ENCODE data around the gene KDM4B. TPM values are rescaled to one million over a fixed set of nuclear protein-coding genes. Genes with fewer than 3 reads are reported as not detected.
"Not testable (repeated sequence)": the region's sequence is repeated elsewhere in the genome, so short reads cannot be mapped to it uniquely, and the experiment has no call there.

KDM4B gene
- polyA plus RNA-seq, 1 donor from 2014 or later = 78.2 TPM

DNA sequence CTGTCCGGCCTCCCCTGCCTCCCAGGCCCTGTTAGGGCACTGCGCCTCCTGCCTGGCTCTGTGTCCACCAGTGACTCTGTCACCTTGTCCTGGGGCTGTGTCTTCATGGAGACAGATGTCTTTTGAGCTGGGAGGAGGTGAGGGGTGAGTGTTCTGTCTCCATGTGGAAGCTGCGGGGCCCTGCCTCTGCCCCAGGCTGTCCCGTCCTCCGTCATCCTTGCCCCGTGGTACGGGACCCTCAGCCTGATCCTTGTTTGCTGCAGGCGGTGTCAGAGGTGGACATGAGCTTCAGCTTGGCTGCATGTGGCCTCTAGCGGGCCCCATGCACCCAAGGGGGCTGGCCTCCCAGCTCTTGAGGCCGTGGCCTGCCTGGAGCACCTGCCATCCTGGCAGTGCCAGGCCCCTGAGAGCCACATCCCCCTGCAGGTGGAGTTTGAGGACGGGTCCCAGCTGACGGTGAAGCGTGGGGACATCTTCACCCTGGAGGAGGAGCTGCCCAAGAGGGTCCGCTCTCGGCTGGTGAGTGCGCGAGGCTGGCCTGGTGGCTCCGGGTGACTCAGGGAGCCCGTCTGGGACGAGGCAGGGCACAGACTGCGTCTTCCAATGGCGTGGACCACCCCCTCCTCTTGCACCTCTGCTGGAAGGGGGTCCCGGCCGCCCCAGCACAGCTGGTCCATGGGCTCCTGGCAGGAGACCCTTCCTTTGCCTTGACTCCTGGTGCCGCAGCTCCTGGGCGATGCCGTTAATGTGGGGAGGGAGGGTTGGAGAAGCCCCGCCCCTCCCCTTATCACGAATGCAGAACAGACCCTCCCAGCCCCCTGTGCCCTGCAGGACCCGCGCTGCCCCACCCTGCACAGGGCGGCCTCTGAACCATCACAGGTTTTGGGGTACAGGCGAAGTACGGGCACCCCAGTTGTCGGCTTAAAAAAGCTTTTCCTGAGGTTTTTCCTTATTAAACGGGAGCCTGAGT lies 181.3 kb downstream of the KDM4B start:
- Mint-ChIP-seq H3K4me3 (no peak overlapping the region), H3K36me3 (peaks cover 7% of the 10 kb centered on the region), H3K27me3 (no peaks in the 10 kb centered on the region), H3K27ac (peak overlapping the region in 1 of 3 donors; percentile 80), H3K4me1 (peaks cover 7 to 9% (median 8%) of the 10 kb centered on the region in 3 donors), H3K9me3 (no peaks in the 10 kb centered on the region)

GRCh38 chr19:5150902-5151741 lies 182.2 kb downstream of the KDM4B start:
- H3K27me3 Mint-ChIP-seq = no peaks in the 10 kb centered on the region
- no peaks in the 10 kb centered on the region for H3K9me3 Mint-ChIP-seq
- peaks cover 7 to 9% (median 8%) of the 10 kb centered on the region in 3 donors for H3K4me1 Mint-ChIP-seq
- H3K27ac Mint-ChIP-seq = no peak overlapping the region
- H3K4me3 Mint-ChIP-seq = no peak overlapping the region
- peaks cover 7% of the 10 kb centered on the region for H3K36me3 Mint-ChIP-seq

GRCh38 chr19:5152013-5152763 lies 183.3 kb downstream of the KDM4B start:
- peaks cover 3% of the 10 kb centered on the region for H3K36me3 Mint-ChIP-seq
- H3K4me3 Mint-ChIP-seq = no peak overlapping the region
- peak overlapping the region in 1 of 3 donors; percentile 88 for H3K27ac Mint-ChIP-seq
- peaks cover 7 to 9% (median 8%) of the 10 kb centered on the region in 3 donors for H3K4me1 Mint-ChIP-seq
- H3K27me3 Mint-ChIP-seq = no peaks in the 10 kb centered on the region
- no peaks in the 10 kb centered on the region for H3K9me3 Mint-ChIP-seq

- Mint-ChIP-seq H3K27ac (peak overlapping the region in 2 of 3 donors; percentile 81 to 88), H3K27me3 (no peaks in the 10 kb centered on the region), H3K4me1 (peaks cover 7 to 9% (median 8%) of the 10 kb centered on the region in 3 donors), H3K9me3 (peaks cover 0 to 2% (median 0%) of the 10 kb centered on the region in 3 donors), H3K4me3 (peak overlapping the region in 3 of 4 donors; percentile 48 to 59 (median 52)), H3K36me3 (peaks cover 2% of the 10 kb centered on the region)
Measured at GRCh38 chr19:5152767-5153532, 184.0 kb downstream of the KDM4B start.

DNA sequence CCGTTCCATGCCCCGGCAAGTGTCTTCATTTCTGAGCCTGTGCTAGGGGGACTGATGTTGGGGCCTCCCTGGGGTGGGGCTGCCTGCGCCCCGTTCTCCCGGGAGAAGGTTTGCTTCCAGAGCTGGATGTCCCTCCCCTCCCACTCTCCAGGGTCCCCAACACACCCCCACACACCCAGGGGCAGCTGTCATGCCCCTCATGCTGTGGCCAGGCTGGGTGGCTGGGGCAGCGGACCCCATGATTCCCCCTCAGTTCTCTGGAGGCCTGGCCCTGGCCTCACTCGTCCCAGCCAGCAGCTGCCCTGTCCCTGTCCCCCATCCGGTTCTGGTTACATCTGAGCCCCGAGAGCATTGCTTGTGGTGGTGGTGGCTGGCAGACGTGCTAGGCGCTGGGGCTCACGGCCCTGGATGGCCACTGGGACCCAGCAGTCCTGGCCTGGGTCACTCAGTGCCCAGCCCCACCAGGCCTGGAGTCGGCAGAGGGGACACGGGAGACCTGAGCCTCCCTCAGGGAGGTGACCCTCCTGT lies 184.8 kb downstream of the KDM4B start:
- Mint-ChIP-seq H3K9me3 (peaks cover 0 to 2% (median 2%) of the 10 kb centered on the region in 3 donors), H3K27ac (peak overlapping the region; percentile 51 to 88 (median 81)), H3K4me1 (peaks cover 7 to 9% (median 8%) of the 10 kb centered on the region in 3 donors), H3K4me3 (peak overlapping the region in 3 of 4 donors; percentile 48 to 59 (median 52)), H3K36me3 (peaks cover 2% of the 10 kb centered on the region), H3K27me3 (no peaks in the 10 kb centered on the region)

DNA sequence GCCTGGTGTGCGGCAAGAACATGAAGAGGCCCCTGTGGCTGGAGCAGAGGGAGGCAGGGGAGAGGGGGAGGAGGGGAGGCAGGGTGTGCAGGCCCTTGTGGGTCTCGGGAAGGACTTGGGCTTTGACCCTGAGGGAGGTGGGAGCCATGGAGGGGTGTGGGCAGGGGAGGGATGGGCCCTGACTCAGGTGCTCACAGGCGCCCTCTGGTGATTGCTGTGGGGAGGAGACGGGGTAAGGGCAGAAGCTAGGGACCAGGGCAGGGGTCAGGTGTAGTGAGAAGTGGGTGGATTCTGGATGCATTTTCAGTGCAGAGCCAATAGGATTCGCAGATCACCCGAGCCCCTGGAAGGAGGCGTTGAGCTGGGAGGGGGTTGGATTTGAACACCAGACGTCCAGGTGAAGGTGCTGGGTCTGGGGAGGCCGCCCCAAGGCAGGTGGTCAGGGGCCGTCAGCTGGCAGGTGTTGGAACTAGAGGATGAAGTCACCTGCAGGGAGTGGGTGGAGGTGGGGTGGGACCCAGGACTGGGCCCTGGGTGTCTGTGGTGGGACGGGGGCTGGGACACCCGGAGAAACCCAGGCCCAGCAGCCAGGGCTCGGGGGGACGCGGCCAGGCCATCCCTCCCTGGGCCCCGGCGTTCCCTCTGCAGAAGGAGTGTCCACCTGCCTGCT lies 185.4 kb downstream of the KDM4B start:
- Mint-ChIP-seq H3K27ac (peak overlapping the region in 2 of 3 donors; percentile 46 to 51), H3K4me3 (peak overlapping the region in 1 of 4 donors; percentile 59), H3K36me3 (peaks cover 2% of the 10 kb centered on the region), H3K27me3 (no peaks in the 10 kb centered on the region), H3K4me1 (peaks cover 5 to 7% (median 6%) of the 10 kb centered on the region in 3 donors), H3K9me3 (peaks cover 0 to 5% (median 2%) of the 10 kb centered on the region in 3 donors)

- H3K27me3 Mint-ChIP-seq = no peaks in the 10 kb centered on the region
- peaks cover 2% of the 10 kb centered on the region for H3K36me3 Mint-ChIP-seq
- peaks cover 4 to 7% (median 6%) of the 10 kb centered on the region in 3 donors for H3K4me1 Mint-ChIP-seq
- peaks cover 0 to 5% (median 2%) of the 10 kb centered on the region in 3 donors for H3K9me3 Mint-ChIP-seq
- peak overlapping the region in 1 of 3 donors; percentile 53 for H3K27ac Mint-ChIP-seq
- no peak overlapping the region for H3K4me3 Mint-ChIP-seq
Measured at GRCh38 chr19:5154799-5155426, 186.0 kb downstream of the KDM4B start.

DNA sequence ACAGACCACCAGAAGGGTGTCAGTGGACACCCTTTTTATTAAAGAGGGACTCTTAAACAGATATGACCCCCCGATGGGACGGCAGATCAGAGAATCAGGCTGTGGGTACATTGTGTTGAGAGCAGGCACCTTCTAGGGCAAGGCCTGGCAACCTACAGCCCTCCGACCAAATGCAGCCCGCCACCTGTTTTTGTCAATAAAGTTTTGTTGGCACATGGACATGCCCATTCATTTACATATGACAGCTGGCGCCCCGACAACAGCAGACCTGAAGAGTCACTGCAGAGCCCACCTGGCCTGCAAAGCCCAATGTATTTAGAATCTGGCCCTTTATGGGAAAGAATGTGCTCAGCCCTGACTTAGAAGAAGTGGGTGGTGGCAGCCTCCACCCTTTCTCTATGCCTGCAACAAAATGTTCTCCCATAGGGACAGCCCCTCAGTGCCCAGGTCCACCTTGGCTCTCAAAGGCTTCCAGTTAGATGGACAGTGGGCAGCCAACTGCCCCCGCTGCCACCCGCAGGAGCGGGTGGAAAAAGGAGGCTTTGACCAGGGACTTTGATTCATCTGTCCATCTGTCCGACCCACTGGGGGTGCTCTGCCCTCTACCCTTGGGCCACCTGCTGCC lies 186.8 kb downstream of the KDM4B start:
- H3K4me1 Mint-ChIP-seq = peaks cover 4 to 11% (median 7%) of the 10 kb centered on the region in 3 donors
- H3K9me3 Mint-ChIP-seq = peaks cover 0 to 5% (median 2%) of the 10 kb centered on the region in 3 donors
- H3K27ac Mint-ChIP-seq = peak overlapping the region in 1 of 3 donors; percentile 53
- peak overlapping the region in 1 of 4 donors; percentile 4 for H3K4me3 Mint-ChIP-seq
- peaks cover 2% of the 10 kb centered on the region for H3K36me3 Mint-ChIP-seq
- no peaks in the 10 kb centered on the region for H3K27me3 Mint-ChIP-seq

DNA sequence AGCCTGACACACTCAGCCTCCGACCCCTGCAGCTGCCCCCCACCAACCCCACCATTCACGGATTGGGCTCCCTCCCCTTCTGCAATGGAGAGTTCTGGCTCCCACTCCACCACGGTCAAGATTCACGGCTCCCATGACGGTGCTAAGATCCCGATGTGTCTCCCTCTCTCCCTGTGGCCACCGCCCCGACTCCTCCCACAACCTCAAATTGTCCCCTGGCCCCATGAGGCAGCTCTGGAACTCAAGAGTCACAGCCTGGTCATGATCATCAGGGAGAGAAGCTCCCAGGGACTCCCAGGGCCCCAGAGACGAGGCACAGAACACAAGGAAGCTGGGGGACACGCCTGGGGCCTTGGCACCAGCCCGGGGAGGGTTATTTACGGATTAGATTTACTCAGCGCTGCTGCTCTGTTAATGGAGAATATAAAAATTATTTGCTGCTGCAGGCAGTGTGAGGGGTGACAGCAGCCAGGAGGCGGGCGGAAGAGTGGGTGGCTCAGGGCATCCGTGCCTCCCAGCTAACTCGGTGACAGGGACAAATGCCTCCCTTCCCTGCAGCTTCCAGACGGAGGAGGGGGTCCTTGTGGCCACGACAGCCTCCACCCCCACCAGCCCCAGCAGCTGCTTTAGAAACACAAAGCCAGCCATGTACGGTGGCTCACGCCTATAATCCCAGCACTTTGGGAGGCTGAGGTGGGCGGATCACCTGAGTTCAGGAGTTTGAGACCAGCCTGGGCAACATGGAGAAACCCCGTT lies 187.5 kb downstream of the KDM4B start:
- peak overlapping the region in 2 of 4 donors; percentile 4 to 33 for H3K4me3 Mint-ChIP-seq

DNA sequence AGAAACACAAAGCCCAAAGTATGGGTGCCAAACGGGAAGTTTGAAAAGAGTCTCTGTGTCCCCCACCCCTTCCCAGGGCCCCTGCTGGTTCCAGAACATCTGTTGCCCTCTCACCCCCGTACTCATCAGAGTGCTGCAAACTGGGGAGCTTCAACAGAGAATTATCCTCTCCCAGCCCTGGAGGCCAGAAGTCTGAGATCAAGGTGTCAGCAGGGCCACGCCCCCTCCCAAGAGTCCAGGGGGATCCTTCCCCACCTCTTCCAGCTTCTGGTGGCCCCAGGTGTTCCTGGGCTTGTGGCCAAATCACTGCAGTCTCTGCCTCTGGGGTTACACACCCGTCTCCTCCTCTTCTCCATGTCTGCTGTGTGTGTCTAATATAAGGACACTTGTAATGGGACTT lies 188.3 kb downstream of the KDM4B start:
- Mint-ChIP-seq H3K9me3 (peaks cover 0 to 5% (median 2%) of the 10 kb centered on the region in 3 donors), H3K27me3 (no peaks in the 10 kb centered on the region), H3K27ac (no peak overlapping the region), H3K4me1 (peaks cover 4 to 12% (median 7%) of the 10 kb centered on the region in 3 donors), H3K36me3 (peaks cover 2% of the 10 kb centered on the region), H3K4me3 (no peak overlapping the region)

More for the DNA sequence above, 187.5 kb downstream of the KDM4B start:
- Mint-ChIP-seq H3K27ac (peak overlapping the region in 1 of 3 donors; percentile 28), H3K27me3 (no peaks in the 10 kb centered on the region), H3K36me3 (peaks cover 2% of the 10 kb centered on the region), H3K9me3 (peaks cover 0 to 5% (median 2%) of the 10 kb centered on the region in 3 donors), H3K4me1 (peaks cover 4 to 11% (median 7%) of the 10 kb centered on the region in 3 donors)

- peaks cover 0 to 11% (median 3%) of the 10 kb centered on the region in 3 donors for H3K4me1 Mint-ChIP-seq
- not testable (repeated sequence) for H3K9me3 Mint-ChIP-seq, H3K27me3 Mint-ChIP-seq, H3K27ac Mint-ChIP-seq, H3K4me3 Mint-ChIP-seq, H3K36me3 Mint-ChIP-seq
Measured at GRCh38 chr19:5158549-5159134, 189.7 kb downstream of the KDM4B start.

Data from IgD-negative memory B cell (primary cell).